AG08395 (cell line): Measurements from ENCODE around the gene CA11.
"Not testable (repeated sequence)": the region's sequence is repeated elsewhere in the genome, so short reads cannot be mapped to it uniquely, and the experiment has no call there.

ENCODE experiments used
- DNase-seq: peaks from one replicate; pipeline ENCODE4 v3.0.0; 2012; ENCODE audit warnings: mixed read lengths, low spot score

The CA11 gene

DNA sequence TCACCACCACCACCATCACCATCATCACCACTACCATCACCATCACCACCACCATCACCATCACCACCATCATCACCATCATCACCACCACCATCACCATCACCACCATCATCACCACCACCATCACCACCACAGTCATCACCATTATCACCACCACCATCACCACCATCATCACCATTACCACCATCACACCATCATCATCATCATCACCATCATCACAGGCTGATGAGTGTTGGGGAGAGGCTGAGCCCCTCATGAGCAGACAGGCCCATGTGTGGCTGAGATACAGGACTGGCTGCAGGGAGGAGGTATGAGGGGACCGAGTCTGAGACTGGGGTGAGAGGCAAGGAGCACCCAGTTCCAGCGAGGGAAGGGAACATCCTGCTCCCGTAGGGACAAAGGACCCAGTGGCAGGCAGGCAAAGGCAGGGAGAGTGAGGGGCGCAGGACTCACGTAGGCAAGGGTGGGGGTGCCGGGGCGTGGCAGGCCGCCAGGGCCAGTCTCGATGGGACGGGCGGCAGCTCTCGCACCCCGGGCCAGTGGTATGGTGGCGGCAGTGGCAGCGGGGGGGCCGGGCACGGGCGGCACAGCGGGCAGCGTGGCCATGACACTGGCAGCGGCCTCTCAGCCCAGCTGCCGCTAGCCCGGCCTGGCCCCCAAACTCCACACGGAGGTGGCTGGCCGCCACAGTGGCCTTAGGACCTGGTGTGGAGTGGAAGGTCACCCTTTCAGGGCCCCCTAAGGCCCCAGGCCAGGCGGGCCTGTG lies 24.1 kb upstream of the CA11 start:
- no peak for DNase-seq

DNA sequence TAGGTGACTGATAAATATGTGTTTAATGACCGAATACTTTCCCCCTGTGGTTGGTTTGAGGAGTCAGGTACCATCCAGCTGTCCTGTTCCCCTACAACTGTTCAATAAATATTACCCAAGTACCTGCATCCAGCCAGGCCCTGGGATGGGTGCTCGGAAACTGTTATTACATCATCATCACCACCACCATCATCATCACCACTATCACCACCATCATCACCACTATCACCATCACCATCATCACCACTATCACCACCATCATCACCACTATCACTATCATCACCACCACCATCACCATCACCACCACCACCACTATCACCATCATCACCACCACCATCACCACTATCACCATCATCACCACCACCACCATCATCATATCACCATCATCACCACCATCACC lies 22.8 kb upstream of the CA11 start:
- DNase-seq = no peak

DNA sequence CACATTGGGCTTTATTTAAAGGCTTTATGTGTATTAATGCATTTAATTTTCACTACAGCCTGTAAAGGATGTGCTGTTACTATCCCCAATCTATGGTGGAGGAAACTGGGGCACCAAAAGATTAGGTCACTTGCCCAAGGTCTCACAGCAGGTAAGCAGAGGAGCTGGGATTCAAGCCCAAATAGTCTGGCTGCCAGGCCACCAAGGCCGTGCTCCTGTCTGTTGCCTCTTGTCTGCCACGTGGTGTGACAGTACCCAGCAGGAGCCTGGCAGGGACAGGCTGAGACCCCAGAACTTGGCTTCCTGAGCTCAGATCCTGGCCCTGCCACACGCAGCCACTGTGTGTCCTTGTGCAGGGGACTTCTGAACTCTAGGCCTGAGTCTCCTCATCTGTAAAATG lies 22.3 kb upstream of the CA11 start:
- no peak for DNase-seq

DNA sequence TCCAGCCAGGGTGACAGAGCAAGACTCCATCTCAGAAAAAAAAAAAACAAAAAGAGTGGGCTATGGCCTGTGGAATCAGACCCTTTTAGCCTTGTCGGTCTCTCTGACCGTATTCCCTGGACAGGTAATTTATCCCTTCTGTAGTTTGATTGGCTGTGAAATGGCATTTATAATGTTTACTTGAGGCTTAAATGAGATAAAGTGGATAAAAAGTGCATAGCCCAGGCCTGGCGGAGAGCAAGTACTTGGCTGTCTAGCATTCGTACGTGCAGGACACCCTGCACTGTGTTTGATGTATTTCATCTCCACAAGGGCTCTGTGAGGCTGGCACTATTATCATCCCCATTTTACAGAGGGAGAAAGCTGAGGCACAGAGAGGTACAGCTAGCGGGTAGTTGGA lies 19.8 kb upstream of the CA11 start:
- DNase-seq = no peak

DNA sequence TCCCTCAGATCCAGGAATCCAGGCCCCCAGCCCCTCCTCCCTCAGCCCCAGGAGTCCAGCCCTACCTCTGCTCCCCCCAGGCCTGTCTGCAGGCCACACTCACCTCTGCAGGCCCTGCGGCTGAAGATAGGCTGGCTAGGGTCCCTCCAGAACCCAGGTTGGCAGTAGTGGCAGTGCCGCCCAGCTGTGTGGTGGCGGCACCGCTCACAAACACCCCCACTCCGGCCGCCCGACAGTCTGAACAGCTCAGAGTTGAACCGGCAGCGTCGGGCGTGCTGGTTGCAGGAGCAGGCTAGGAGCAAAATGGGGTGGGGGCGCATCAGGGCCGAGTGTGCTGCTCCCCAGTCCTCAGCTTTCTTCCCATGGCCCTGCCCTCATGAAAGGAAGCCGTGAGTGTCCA lies 18.5 kb upstream of the CA11 start:
- no peak for DNase-seq

DNA sequence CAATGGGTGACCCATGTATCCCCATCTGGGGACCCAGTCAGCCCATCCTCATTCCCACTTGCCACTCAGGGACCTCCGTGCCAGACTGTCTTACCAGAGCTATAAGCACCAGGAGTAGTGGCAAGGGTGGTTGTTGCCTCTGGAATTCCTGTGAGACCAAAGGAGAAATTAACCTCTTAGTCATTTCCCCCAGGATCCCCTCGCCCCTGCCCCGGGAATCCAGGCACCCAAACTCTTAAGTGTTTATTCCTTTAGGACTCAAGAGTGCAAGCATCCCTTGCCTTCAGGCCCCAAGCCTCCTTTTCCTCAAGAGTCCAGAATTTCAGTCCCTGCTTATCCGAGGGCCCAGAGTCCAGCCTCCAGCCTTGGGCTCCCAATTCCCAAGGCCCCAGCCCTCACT lies 17.7 kb upstream of the CA11 start:
- DNase-seq = no peak

DNA sequence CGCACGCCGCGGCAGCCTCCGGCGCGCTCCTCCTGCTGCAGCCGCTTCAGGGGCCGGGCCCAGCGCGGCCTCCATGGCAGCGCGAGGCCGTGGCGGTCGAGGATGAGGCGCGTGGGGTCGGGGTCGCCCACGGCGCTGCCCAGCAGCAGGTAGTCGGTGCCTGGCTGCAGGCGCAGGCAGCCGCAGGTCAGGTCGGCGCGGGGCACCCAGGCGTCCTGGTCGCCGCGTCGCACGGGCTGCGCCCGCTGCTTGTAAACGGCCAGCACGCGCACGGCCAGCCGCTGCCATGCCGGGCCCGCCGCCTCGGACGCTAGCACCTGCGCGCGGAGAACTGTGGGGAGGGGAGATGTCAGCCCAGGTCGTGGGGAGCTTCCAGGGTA lies 15.7 kb upstream of the CA11 start:
- DNase-seq = no peak

DNA sequence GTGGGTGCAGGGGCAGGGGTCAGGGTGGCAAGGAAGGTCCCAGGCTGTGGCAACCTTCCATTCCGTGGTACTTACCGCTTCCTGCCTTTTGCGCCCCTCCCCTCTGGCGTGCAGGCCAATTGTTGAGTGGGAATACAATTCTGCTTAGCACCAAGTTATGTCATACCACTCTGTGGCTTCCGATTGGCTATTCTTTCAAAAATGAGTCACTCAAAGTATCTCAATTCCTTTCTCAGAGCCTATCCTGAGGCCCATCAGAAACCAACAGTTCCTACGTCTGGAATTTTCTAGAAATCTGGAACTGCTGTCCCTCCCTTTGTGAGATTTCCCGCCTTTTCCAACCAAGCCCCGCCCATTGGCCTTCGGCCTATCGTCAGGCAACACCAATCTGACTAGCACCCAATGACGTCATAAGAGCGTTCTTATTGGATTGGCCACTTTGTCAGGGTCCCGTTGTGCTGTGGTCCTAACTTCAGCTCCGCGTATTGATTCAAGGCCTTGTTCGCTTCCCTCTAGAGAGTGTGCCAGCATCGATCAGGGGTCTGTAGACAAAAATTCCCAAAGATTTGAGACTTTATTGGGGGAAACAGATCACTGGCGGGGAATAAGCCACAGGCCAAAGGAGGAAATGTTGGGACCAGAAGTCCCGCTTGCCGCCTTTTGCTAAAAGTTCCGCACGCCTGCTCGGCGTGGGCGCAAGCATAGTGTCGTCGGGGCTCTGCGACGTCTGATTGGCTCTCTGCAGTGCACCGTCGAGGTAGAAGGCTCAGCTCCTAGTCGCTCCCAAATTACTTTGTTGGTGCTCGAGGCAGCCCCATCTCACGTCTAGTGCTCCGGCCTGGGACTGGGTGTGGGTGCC lies 15.1 kb upstream of the CA11 start:
- peak; percentile 94 for DNase-seq

DNA sequence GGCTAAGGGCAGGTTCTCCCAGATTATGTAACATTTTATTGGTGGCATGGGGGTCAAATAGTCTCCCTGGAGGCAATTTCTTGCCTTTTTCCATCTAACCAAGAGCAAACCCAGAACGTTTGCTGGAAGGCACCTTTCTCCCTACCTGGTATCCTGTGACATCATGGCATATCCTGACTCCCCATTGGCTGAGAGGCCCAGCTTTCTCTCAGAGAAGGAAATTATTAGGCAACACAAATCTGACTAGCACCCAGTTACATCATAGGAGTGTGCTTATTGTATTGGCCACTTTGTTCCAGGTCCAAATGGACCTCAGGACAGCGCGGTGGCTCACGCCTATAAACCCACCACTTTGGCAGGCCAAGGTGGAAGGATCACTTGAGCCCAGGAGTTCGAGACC lies 13.8 kb upstream of the CA11 start:
- DNase-seq = no peak

DNA sequence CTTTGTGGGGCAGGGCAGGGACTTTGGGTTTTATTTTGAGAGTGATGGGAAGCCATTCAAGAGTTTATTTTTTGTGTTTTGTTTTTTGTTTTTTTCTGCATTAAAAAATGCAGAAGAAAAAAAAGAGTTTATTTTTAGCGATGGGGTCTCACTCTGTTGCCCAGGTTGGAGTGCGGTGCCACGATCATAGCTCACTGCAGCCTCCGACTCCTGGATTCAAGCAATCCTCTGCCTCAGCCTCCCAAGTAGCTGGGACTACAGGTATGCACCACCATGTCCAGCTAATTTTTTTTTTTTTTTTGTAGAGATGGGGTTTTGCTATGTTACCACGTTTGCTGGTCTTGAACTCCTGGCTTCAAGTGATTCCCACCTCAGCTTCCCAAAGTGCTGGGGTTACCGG lies 12.5 kb upstream of the CA11 start:
- DNase-seq = no peak

DNA sequence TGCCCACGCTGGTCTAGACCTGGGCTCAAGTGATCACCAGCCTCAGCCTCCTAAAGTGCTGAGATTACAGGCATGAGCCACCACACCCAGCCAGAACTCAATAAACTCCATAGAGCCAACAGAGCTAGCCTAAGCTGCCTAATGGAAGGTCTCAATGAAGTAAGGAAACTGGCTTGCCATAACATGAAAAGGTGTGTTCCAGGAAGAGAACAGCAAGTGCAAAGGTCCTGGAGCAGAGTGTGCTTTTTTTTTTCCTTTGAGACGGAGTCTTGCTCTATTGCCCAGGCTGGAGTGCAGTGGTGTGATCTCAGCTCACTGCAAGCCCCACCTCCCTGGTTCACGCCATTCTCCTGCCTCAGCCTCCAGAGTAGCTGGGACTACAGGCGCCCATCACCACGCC lies 11.8 kb upstream of the CA11 start:
- DNase-seq = not testable (repeated sequence)

DNA sequence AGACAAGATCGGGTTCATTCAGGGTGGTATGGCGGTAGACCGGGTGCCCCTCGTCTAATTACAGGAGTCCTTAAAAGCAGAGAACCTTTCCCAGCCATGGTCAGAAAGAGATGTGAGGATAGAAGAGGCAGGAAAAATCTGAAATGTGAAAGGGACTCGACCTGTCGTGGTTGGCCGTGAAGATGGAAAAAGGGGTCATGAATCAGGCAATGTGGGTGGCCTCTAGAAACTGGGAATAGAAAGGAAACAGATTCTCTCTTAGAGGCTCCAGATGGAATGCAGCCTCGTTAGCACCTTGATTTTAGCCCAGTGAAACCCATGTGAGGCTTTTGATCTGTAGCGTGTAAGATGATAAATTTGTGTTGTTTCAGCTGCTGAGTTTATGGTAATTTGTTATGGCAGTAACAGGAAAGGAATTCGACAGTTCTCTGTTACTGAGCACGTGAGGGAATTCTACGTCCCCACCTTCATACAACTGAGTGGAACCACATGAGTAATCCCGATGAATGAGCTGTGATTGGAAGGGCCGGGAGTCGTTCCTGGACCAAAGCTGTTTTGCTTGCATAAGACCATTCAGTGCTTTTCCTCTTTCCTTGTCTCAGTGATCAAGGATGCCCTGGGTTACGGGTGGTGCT lies 11.0 kb upstream of the CA11 start:
- peak; percentile 93 for DNase-seq

DNA sequence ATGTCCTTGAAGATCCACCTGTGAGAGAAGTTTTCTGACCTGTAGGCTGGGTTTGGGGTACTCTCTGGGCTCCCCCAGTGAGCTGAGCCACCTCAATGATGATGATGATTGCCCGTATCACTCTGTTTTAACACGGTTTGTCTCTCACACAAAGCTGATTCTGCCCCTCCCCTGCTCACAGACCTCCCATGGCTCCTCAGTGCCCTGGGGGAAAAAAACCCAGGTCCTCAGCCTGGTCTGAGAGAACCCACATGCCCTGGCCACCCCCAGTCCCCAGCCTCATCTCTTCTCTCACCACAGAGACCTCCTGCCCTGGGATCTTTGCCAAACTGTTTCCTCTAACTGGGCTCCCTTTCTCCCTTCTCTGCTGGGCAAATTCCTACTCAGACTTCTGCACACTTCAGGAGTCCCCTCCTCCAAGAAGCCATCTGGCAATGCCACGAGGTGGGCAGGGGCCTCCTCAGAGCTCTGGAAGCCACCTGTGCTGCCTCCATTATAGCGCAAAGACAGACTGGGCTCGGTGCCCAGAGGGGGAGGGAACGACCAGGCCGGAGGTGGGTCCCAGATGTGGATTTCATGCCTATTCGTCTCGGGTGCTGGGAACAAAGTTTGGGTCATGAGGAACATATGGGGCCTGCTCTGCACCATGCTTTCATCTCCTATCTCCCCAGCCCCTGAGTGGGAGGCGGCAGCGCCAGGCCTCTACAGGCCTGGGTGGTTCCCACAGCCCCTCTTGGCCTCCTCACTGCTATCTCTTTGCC lies 8.5 kb upstream of the CA11 start:
- no peak for DNase-seq

DNA sequence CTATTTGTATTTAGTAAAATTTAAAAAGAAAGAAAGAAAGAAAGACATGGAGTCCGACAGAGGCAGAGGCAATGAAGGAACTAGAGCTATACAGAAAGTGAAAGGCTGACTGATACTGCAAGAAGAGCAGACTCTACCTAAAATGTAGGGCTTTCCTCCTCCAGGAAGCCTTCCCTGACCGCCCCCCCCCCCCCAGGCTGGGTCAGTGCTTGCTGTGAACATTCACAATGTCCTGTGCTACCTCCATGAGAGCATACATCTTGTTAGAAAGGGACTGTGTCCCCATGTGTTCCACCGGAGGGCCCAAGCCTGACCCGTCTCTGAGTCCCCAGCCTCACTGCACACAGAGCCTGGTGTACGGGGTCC lies 5.7 kb upstream of the CA11 start:
- DNase-seq = no peak

DNA sequence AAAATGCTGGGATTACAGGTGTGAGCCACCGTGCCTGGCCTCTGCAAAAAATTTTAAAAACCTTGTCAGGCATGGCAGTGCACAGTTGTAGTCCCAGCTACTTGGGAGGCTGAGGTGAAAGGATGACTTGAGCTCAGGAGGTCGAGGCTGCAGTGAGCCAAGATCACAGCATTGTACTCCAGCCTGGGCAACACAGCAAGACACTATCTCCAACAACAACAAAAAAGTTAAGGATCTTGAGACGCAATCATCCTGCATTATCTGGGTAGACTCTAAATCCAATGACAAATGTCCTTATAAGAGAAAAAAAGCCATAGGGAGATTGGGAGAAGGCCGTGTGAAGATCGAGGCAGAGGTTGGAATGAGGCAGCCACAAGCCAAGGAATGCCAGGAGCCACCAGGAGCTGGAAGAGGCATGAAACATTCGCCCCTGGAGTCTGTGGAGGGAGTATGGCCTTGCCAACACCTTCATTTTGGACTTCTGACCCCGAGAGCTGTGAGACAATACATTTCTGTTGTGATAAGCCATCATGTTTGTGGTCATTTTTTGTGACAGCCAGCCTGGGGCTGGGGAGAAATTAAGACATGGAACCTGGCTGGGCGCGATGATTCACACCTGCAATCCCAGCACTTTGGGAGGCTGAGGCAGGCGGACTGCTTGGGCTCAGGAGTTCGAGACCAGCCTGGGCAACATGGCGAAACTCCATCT lies 5.1 kb upstream of the CA11 start:
- DNase-seq = no peak

DNA sequence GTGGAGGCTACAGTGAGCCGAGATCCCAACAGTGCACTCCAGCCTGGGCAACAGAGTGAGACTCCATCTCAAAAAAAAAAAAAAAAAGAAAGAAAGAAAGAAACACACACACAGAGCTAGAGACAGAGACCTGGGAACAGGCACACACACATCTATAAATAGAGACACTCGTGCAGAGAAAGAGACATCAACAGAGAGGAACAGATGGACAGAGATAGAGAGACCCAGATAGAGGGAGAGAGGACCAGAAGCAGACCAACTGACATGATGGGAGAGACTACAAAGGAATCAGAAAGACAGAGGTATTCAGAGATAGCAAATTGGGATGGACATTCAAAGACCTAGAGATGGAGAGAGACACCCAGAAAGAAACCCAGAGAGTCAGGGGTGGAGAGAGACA lies 2.1 kb upstream of the CA11 start:
- no peak for DNase-seq

DNA sequence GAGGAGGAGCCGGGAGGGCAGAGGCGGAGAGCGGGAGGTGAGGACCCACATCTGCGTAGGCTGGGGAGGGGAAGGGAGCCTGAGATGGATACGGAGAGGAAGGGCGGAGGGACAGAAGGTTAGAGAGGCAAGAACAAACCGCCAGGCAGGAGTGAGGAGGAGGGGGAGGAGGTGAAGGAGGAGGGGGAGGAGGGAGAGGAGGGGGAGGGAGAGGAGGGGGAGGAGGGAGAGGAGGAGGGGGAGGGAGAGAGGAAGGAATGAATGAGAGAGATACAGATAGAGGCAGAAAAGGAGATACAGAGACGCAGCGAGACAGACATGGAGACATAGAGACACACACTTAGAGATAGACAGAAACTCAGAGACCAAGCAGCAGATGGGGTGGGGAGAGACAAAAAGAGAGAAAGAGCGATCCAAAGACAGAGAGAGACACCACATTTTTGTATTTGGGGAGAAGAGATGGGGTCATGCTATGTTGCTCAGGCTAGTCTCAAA lies 782 bp upstream of the CA11 start:
- no peak for DNase-seq

DNA sequence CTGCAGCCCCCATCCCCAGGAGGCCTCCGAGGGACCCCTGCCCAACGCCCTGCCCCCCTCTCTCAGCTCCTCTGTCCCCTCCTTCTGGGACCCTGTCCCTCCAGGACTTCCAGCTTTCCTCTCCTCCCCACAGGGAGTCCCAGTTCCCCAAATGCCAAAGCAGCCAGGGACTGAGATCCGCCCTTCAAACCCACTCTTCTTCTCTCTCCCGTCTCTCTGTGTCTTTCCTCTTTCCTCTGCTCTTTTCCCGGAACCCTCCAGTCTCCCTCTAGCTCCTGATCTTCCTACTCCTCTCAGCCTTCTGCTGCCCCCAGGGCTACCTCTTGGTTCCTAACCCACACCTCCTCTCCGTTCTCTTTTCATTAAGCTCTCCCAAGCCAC lies 377 bp downstream of the CA11 start:
- DNase-seq = no peak

DNA sequence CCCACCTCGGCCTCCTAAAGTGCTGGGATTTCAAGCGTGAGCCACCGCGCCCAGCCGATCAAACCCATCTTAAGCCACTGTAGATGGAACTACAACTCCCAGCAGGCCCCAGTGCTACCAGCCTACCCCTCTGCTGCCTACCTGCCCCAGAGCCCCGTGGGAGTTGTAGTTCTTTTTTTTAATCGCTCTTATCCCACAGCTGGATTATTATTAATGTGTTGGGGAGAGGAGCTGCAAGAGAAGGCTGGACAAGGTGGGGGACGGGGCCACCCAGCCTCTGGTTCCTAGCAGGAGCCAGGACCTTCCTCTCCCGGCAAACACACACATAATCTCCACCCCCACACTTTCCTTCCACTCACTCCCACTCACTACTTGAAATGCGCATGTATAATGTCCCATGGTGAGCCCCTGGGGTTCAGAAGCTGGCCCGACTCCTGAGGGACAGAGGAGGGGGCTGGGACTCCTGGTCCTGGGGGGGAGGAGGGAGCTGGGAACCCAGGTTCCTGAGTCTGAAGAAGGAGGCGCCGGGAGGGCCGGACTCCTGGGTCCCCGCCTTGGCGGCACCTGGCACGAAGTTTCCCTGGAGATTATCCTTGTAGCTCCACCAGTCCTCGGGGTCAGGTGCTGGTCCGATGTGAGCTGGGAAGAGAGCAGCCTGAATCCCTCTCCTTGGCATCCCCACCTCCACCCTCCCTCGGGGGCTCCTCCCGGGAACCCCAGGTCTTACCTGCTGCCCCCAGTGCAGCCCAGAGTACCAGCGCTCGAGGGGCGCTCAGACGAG lies 958 bp downstream of the CA11 start:
- DNase-seq = peak; percentile 63

DNA sequence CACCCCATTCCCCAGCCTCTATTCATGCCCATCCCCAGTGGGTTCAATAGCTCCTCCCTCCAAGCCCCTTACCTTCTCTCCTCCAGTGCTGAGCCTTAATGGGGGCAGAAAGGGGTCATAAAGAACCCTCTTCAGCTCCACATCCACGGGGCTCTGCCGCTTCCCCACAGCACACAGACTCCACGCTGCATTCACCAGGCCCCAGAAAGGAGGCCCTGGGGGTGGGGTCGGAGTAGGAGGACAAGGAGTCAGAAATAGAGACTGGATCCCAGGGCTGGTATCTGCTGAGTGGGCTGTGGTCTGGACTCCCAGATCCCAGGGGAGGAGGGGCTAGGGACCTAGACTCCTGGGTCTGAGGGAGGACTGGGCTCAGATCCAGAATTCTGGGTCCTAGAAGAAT lies 1.6 kb downstream of the CA11 start:
- no peak for DNase-seq

DNA sequence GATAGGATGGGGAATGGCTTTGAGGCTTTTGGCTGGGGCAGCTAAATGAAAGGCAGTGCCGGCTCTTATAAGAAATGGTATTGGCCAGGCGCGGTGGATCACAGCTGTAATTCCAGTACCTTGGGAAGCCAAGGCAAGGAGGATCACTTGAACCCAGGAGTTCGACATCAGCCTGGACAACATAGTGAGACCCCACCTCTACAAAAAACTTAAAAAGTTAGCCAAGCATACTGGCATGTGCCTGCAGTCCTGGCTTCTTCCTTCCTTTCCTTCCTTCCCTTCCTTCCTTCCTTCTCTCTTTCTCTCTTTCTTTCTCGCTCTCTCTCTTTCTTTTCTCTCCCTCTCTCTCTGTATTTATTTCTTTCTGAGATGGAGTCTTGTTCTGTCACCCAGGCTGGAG lies 3.1 kb downstream of the CA11 start:
- DNase-seq = no peak
